Muscle of leg (tissue), 11 donors: ENCODE results near the gene SEMA4C. TPM values are rescaled to one million over a fixed set of nuclear protein-coding genes. Genes with fewer than 3 reads are reported as not detected.

Experiments
- DNase-seq: peaks from one replicate; pipeline ENCODE4 v3.0.0; 2013
- H3K27ac ChIP-seq: one replicate; pipeline ENCODE4 v1.5.1; 2013; ENCODE audit warnings: mild to moderate bottlenecking, low read length, control low read depth
- H3K27me3 ChIP-seq: one replicate; pipeline ENCODE4 v1.6.1; 2013; ENCODE audit warnings: low read length; ENCODE audit not compliant: control insufficient read depth, insufficient read depth
- H3K36me3 ChIP-seq: one replicate; pipeline ENCODE4 v1.6.1; 2013; ENCODE audit warnings: low read length; ENCODE audit not compliant: control insufficient read depth, insufficient read depth
- H3K4me1 ChIP-seq: one replicate; pipeline ENCODE4 v1.6.1; 2013; ENCODE audit warnings: low read length; ENCODE audit not compliant: control insufficient read depth, insufficient read depth
- H3K4me3 ChIP-seq: one replicate; pipeline ENCODE4 v1.5.1; 2013; ENCODE audit warnings: low read length, control low read depth
- H3K9me3 ChIP-seq: replicated peaks from 2 replicates; pipeline ENCODE4 v1.6.1; 2013; ENCODE audit warnings: low read depth, low read length; ENCODE audit not compliant: control insufficient read depth
- WGBS: methylation state at CpG from one replicate; pipeline ENCODE4 v1.1.5; 2013; ENCODE audit warnings: missing lambda C conversion rate; ENCODE audit not compliant: insufficient coverage; 5-methylcytosine and 5-hydroxymethylcytosine counted together
- polyA plus RNA-seq, 8 donors: library from polyadenylated mRNA; unstranded; fragments of 120-200 nt; gene quantifications; one replicate each; pipeline versions ENCODE4 v1.2.1 to v1.2.3, GENCODE V29; 2013; ENCODE audit warnings: inconsistent platforms in 1 of 8, low replicate concordance in 1 of 8; ENCODE audit not compliant: insufficient read length in 8 of 8, insufficient read depth in 1 of 8
- total RNA-seq: library from RNA; stranded (reverse); fragments of 120-200 nt; gene quantifications from one replicate; pipeline ENCODE4 v1.2.4, GENCODE V29; 2013

The SEMA4C gene
- total and polyA plus RNA-seq, 9 donors, result 26.3 to 39.1 (median 33.2) TPM

DNA sequence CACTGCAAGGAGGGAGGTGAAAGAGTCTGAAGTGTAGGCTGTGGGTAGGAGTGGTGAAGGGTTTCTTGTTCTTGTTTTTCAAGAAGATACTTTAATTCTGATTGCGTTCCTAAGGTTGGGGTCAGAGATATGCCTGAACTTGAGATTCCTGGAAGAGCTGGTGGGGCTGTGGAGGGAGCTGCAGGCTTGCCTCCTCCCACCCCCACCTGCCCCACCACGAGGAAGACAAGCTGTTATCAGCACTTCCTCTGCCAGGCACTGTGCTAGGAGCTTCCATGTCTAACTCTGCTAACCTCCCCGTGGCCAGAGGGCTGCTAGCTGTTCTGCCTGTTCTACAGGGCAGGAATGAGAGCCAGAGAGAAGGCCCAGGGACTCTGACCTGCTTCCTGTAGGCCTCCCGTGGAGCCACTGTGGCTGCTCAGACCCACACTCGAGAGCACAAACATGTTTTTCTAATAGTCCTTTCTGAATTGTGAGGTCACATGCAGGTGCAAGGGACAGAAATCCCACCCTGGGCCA is 39.8 kb downstream of the SEMA4C start:
- Histone ChIP-seq H3K4me3 (no peak overlapping the region), H3K27me3 (no peaks in the 10 kb centered on the region), H3K9me3 (no peaks in the 10 kb centered on the region), H3K27ac (no peak overlapping the region), H3K36me3 (peaks cover 72% of the 10 kb centered on the region), H3K4me1 (peaks cover 20% of the 10 kb centered on the region)
- no peak for DNase-seq
- WGBS, result 67% methylated on average over 1 of the region's 5 CpGs

DNA sequence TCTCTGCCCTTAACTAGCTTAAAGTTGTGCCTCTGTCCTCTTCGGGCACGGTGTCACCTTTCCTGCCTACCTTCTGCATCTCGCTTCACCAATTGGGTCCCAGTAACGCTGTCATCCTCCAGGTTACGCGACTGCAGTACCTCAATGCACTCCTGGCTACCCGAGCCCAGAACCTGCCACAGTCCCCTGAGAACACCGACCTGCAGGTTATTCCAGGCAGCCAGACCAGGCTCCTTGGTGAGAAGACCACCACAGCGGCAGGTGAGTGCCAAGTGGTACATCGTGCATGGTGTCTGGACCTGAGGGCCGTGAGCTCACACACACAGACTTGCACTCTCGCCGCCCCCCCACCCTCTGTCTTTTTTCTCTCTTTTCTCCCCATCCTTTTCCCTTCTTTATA is 41.0 kb downstream of the SEMA4C start:
- Histone ChIP-seq H3K36me3 (peaks cover 80% of the 10 kb centered on the region), H3K9me3 (no peaks in the 10 kb centered on the region)

DNA sequence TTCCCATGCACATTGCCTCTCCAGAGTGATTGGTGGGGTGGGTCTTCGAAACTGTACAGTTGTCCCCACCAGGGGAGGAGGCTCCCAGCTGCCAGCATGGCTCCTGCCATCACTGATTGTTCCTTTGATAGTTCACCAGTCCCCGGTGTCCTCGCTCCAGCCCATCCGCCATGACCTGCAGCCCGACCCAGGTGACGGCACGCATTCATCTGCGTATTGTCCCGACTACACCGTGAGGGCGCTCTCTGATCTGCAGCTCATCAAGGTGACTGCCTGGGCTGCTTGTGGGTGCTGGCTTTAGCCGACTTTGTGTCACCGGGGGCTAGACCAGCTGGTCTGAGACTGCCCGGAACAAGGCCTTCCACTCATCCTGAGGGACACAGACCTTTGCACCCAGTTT is 41.4 kb downstream of the SEMA4C start:
- Histone ChIP-seq H3K27ac (no peak overlapping the region), H3K4me3 (no peak overlapping the region), H3K4me1 (peaks cover 22% of the 10 kb centered on the region), H3K27me3 (no peaks in the 10 kb centered on the region), H3K9me3 (no peaks in the 10 kb centered on the region), H3K36me3 (peaks cover 82% of the 10 kb centered on the region)
- WGBS, result 94% methylated on average over 14 of the region's 14 CpGs
- DNase-seq, result no peak

More for the DNA sequence above, 41.0 kb downstream of the SEMA4C start:
- no peak for DNase-seq
- H3K4me1 ChIP-seq, result peaks cover 20% of the 10 kb centered on the region
- H3K4me3 ChIP-seq, result no peak overlapping the region
- H3K27me3 ChIP-seq, result no peaks in the 10 kb centered on the region
- 95% methylated on average over 9 of the region's 13 CpGs for WGBS
- no peak overlapping the region for H3K27ac ChIP-seq

DNA sequence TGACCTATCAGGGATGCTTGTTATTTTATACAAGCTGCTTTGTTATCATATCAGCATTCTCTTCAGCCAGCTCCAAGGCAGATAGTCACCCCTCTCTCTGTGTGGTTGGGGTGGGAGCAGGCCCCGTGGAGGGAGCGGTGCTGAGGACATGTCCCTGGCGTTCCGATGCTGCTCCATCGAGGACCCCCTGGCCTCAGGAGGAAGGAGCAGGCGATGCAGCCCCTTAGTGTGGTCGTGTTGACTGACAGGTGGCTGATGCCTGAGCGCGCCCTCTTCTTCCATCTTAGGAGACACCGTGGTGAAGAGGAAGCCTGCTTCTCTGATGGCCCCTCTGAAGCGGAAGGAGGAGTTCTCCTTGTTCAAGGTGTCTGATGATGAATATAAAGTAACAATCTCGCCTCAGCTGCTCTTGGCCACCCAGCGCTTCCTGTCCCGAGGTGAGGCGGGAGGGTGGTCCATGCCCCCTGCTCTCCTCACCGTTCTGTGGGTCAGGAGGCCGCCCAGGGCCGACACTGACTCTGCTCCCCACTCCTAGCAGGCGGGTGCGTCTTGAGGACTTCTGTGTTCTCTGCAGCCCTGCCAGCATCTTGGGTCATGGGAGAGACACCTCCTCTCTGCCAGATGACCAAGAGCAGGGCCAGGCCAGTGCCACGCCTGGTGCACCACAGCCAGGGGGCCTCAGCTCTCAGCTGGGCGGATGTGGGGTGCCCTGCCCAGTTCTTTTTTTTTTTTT is 43.2 kb downstream of the SEMA4C start:
- no peak overlapping the region for H3K4me3 ChIP-seq
- no peak overlapping the region for H3K27ac ChIP-seq
- H3K36me3 ChIP-seq, result peaks cover 75% of the 10 kb centered on the region
- DNase-seq, result no peak
- WGBS, result 90% methylated on average over 15 of the region's 22 CpGs
- H3K4me1 ChIP-seq, result peaks cover 13% of the 10 kb centered on the region
- no peaks in the 10 kb centered on the region for H3K27me3 ChIP-seq
- no peaks in the 10 kb centered on the region for H3K9me3 ChIP-seq

DNA sequence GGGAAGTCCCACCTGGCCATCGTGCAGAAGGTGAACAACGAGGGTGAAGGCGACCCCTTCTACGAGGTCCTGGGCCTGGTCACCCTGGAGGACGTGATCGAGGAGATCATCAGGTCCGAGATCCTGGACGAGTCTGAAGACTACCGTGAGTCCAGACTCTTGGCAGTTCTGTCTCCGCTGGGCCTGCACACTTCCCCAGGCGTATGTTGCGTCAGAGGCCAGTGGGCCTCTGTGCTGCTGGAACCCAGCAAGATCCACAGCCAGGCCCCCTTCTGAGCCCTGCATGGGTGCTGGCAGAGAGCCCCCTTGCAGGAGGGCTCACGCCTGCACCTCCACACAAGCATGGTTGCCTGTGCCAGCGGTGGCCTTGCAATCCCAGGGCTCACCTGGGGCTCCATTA is 44.8 kb downstream of the SEMA4C start:
- Histone ChIP-seq H3K27ac (no peak overlapping the region), H3K9me3 (no peaks in the 10 kb centered on the region), H3K4me1 (peaks cover 16% of the 10 kb centered on the region), H3K36me3 (peaks cover 65% of the 10 kb centered on the region), H3K4me3 (no peak overlapping the region), H3K27me3 (no peaks in the 10 kb centered on the region)
- 89% methylated on average over 14 of the region's 14 CpGs for WGBS
- DNase-seq, result no peak

DNA sequence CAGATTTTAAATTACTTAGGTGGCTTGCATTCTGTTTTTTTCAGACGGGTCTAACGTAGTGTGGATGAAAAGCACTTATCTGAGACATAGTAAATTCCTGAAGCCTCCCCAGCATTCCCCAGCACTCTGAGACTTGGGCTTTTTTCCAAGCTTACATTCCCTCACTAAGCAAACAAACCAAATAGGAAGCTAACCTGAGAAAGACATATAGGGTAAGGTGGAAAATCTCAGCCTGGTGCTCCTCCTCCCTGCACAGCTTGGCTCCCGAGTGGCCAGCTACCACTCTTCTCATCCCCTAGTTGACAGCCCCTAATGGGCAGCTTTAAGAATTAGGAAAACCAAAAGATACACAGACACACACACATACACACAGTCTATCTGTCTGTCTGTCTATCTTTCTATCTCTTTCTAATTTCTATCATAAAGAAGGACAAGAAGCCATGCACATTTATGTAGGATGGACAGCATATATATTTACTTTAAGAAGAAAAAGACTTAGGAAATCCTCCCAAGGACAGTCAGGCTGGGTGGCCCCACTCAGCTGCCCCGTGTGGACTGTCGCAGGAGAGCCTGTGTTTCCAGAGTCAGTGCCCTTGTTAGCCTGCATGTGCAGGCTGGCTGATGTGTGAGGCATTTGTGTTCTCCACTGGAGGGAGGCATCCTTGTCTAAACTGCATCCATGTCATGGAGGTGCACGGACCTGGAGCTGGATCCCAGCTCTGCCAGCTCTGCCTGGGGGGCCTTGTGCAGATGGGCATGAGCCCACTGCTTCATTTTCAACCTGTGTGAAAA is 45.6 kb downstream of the SEMA4C start:
- H3K36me3 ChIP-seq, result peaks cover 66% of the 10 kb centered on the region
- H3K4me1 ChIP-seq, result peaks cover 17% of the 10 kb centered on the region
- WGBS, result 49% methylated on average over 3 of the region's 6 CpGs
- DNase-seq, result no peak
- H3K9me3 ChIP-seq, result no peaks in the 10 kb centered on the region
- H3K27ac ChIP-seq, result no peak overlapping the region
- H3K4me3 ChIP-seq, result no peak overlapping the region
- H3K27me3 ChIP-seq, result no peaks in the 10 kb centered on the region

DNA sequence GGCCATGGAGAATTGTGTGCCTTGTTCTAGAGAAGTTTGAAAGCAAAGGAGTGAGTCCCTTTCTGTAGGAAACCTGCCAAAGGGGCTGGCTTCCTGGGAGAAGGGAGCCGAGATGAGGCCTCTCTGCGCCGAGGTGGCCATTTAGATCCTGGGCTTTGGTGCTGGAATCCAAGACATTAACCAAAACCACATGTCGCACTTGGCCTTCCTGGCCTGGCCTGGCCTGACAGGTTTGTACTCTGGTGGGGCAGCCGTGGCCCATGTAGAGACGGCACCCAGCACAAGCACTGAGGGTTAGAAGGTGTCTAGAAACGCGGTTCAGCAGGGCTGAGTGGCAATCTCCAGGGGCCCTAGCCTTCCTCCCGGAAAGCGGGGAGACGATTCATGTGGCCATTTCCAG is 46.7 kb downstream of the SEMA4C start:
- H3K27me3 ChIP-seq, result no peaks in the 10 kb centered on the region
- peaks cover 64% of the 10 kb centered on the region for H3K36me3 ChIP-seq
- WGBS, result 37% methylated on average over 8 of the region's 11 CpGs
- peaks cover 27% of the 10 kb centered on the region for H3K4me1 ChIP-seq
- H3K27ac ChIP-seq, result peak overlapping the region; percentile 13
- peak; percentile 78 for DNase-seq
- no peaks in the 10 kb centered on the region for H3K9me3 ChIP-seq
- H3K4me3 ChIP-seq, result no peak overlapping the region

DNA sequence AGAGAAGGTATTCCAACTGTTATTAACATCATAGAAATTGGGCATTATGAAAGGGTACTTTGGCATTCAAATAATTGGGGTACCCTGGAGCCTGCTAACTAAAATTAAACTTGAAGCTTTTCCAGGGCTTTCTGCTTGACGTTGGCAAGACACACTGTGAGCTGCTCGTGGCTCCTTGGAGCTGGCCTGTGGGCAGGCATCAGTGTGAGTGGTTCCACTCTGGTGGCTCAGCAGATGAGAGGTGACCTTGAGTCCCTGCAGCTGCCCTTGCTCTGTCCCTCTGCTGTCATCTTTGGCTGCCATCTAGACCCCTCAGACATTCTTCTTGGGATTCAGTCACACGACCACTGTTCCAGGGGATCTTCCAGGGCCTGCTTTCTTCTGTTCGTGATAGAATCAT is 47.1 kb downstream of the SEMA4C start:
- H3K4me3 ChIP-seq, result no peak overlapping the region
- DNase-seq, result no peak
- peaks cover 60% of the 10 kb centered on the region for H3K36me3 ChIP-seq
- no peak overlapping the region for H3K27ac ChIP-seq
- WGBS, result 52% methylated on average over 2 of the region's 4 CpGs
- H3K4me1 ChIP-seq, result peaks cover 31% of the 10 kb centered on the region
- H3K9me3 ChIP-seq, result no peaks in the 10 kb centered on the region
- no peaks in the 10 kb centered on the region for H3K27me3 ChIP-seq

DNA sequence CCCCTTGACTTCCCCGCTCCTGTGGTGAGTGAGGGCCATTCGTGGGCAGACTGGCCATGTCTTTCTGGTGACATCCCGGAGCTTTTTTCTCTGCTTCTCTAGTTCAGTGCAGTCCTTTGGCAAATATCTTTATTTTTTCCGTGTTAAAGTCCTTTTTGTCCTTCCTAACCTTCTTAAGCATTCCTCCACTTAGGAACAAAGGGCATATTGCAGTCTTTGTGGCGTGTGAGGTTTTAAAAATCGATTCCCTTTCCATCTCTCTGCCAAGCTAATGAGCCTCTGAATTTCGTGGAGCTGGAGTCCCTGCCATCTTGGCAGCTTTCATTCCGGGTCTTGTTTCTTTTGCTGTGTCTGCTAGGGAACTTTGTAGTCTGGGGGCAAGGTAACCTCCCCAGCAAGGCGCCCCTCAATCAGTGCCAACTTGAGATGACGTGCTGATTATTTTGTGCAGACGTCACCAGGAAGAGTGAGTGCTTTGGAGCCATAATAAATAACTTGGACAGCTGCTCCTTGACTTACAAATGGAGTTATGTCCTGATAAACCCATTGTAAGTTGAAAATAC is 48.7 kb downstream of the SEMA4C start:
- H3K27me3 ChIP-seq, result no peaks in the 10 kb centered on the region
- no peak overlapping the region for H3K27ac ChIP-seq
- peaks cover 49% of the 10 kb centered on the region for H3K36me3 ChIP-seq
- no peak overlapping the region for H3K4me3 ChIP-seq
- peaks cover 38% of the 10 kb centered on the region for H3K4me1 ChIP-seq
- 61% methylated on average over 6 of the region's 11 CpGs for WGBS
- no peaks in the 10 kb centered on the region for H3K9me3 ChIP-seq
- DNase-seq, result no peak

DNA sequence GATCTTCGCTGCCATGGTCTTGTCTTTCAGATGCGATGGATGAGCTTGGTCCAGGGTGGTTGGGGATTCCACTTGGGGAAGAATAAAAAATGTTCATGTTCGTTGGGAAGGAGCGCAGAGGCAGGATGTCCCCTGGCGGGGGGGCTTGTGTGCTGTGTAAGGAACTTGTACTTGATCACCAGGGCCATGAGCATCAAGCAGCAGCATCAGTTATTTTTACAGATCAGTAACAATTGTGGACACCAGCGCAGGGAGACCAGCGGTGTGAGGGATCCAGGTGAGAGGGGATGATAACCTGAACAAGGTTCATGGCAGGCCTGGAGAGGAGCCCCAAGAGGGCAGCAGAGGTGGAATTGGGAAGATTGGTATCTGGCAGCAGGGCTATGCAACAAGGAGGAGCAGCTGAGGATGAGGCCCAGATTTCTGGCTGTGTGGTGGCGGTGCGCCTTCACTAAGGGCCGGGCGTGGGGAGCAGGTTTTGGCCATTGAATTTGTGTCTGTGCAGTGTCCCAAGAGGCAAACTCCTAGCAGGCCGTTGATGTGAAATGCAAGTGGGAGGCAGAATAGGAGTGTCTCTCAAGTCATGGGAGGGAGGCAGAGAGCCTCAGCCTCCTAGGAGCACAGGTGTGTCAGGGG is 49.9 kb downstream of the SEMA4C start:
- 78% methylated on average over 11 of the region's 12 CpGs for WGBS
- Histone ChIP-seq H3K9me3 (no peaks in the 10 kb centered on the region), H3K36me3 (peaks cover 37% of the 10 kb centered on the region), H3K4me1 (peaks cover 42% of the 10 kb centered on the region), H3K27me3 (no peaks in the 10 kb centered on the region), H3K4me3 (no peak overlapping the region), H3K27ac (no peak overlapping the region)
- no peak for DNase-seq
